ENCODE data around the gene GDPD5. TPM values are rescaled to one million over a fixed set of nuclear protein-coding genes. Genes with fewer than 3 reads are reported as not detected.

GDPD5 gene
- total RNA-seq, 1 experiment from 2014 or later = 28.6 TPM

GRCh38 chr11:75470476-75471080 is 55.2 kb downstream of the GDPD5 start:
- H3K4me3 Mint-ChIP-seq (ENCODE audit: unreplicated experiment) = no peak overlapping the region
- intact Hi-C loops (cut with micrococcal nuclease; ENCODE audit: unreplicated experiment) = no loop called here
- Histone ChIP-seq H3K27me3 (replicated peaks; ENCODE audit: control insufficient read depth, insufficient read depth, low read length) (no peaks in the 10 kb centered on the region), H3K36me3 (ENCODE audit: control insufficient read depth, insufficient read depth, low read length) (no peaks in the 10 kb centered on the region), H3K4me3 (ENCODE audit: low read depth, low read length) (no peak overlapping the region), H3K9me3 (no peaks in the 10 kb centered on the region), H3K4me1 (peaks cover 7% of the 10 kb centered on the region)
- H3K9me3 Mint-ChIP-seq (ENCODE audit: unreplicated experiment) = no peaks in the 10 kb centered on the region
- H3K27me3 Mint-ChIP-seq (ENCODE audit: insufficient read depth, unreplicated experiment) = no peaks in the 10 kb centered on the region
- H3K36me3 Mint-ChIP-seq (ENCODE audit: insufficient read depth, unreplicated experiment) = no peaks in the 10 kb centered on the region
- H3K27ac Mint-ChIP-seq (ENCODE audit: unreplicated experiment) = no peak overlapping the region
- DNase-seq = no peak
- BruUV-seq (replicated peaks) = no TSS peak
- TF ChIP-seq CTCF (IDR thresholded peaks at IDR 0.05; ENCODE audit: insufficient read depth in 1 of 2, low read depth in 1 of 2, low read length in 1 of 2, severe bottlenecking in 1 of 2, unreplicated experiment in 1 of 2) = no peak
- POLR2A ChIA-PET = no interaction called here
- CTCF ChIA-PET = interaction anchor here (0.5 to 1.3 kb wide), 2 partner anchors 19 to 196 kb away, joined by 3 read pairs; no protein-coding TSS in a partner anchor
- peaks cover 8% of the 10 kb centered on the region for H3K4me1 Mint-ChIP-seq (ENCODE audit: low read depth, unreplicated experiment)

- H3K27me3 Mint-ChIP-seq (ENCODE audit: insufficient read depth, unreplicated experiment) = no peaks in the 10 kb centered on the region
- Histone ChIP-seq H3K27me3 (replicated peaks; ENCODE audit: control insufficient read depth, insufficient read depth, low read length) (no peaks in the 10 kb centered on the region), H3K9me3 (no peaks in the 10 kb centered on the region), H3K4me3 (ENCODE audit: low read depth, low read length) (no peak overlapping the region), H3K36me3 (ENCODE audit: control insufficient read depth, insufficient read depth, low read length) (no peaks in the 10 kb centered on the region), H3K4me1 (peaks cover under 1% of the 10 kb centered on the region)
- no peak overlapping the region for H3K27ac Mint-ChIP-seq (ENCODE audit: unreplicated experiment)
- BruUV-seq (replicated peaks) = no TSS peak
- no peaks in the 10 kb centered on the region for H3K36me3 Mint-ChIP-seq (ENCODE audit: insufficient read depth, unreplicated experiment)
- H3K4me1 Mint-ChIP-seq (ENCODE audit: low read depth, unreplicated experiment) = peaks cover 9% of the 10 kb centered on the region
- intact Hi-C loops (cut with micrococcal nuclease; ENCODE audit: unreplicated experiment) = no loop called here
- no peak overlapping the region for H3K4me3 Mint-ChIP-seq (ENCODE audit: unreplicated experiment)
- DNase-seq = no peak
- CTCF ChIA-PET = interaction anchor here (1.3 kb wide), 1 partner anchor 19 kb away, joined by 3 read pairs; no protein-coding TSS in a partner anchor
- POLR2A ChIA-PET = no interaction called here
- TF ChIP-seq CTCF (IDR thresholded peaks at IDR 0.05; ENCODE audit: insufficient read depth in 1 of 2, low read depth in 1 of 2, low read length in 1 of 2, severe bottlenecking in 1 of 2, unreplicated experiment in 1 of 2) = no peak
- H3K9me3 Mint-ChIP-seq (ENCODE audit: unreplicated experiment) = no peaks in the 10 kb centered on the region
These were observed 55.8 kb downstream of the GDPD5 start for GRCh38 chr11:75469785-75470405.

GRCh38 chr11:75468534-75469340 is 57.0 kb downstream of the GDPD5 start:
- DNase-seq = no peak
- TF ChIP-seq CTCF (IDR thresholded peaks at IDR 0.05; ENCODE audit: insufficient read depth in 1 of 2, low read depth in 1 of 2, low read length in 1 of 2, severe bottlenecking in 1 of 2, unreplicated experiment in 1 of 2) = no peak
- H3K4me3 ChIP-seq (ENCODE audit: low read depth, low read length) = no peak overlapping the region
- BruUV-seq (replicated peaks) = no TSS peak
- H3K4me1 Mint-ChIP-seq (ENCODE audit: low read depth, unreplicated experiment) = peaks cover 13% of the 10 kb centered on the region
- H3K27me3 ChIP-seq (replicated peaks; ENCODE audit: control insufficient read depth, insufficient read depth, low read length) = no peaks in the 10 kb centered on the region
- peaks cover 2% of the 10 kb centered on the region for H3K36me3 Mint-ChIP-seq (ENCODE audit: insufficient read depth, unreplicated experiment)
- no peaks in the 10 kb centered on the region for H3K9me3 ChIP-seq
- no peaks in the 10 kb centered on the region for H3K9me3 Mint-ChIP-seq (ENCODE audit: unreplicated experiment)
- no peaks in the 10 kb centered on the region for H3K36me3 ChIP-seq (ENCODE audit: control insufficient read depth, insufficient read depth, low read length)
- intact Hi-C loops (cut with micrococcal nuclease; ENCODE audit: unreplicated experiment) = no loop called here
- no peaks in the 10 kb centered on the region for H3K27me3 Mint-ChIP-seq (ENCODE audit: insufficient read depth, unreplicated experiment)
- POLR2A ChIA-PET = no interaction called here
- H3K4me1 ChIP-seq = peaks cover 4% of the 10 kb centered on the region
- no peak overlapping the region for H3K4me3 Mint-ChIP-seq (ENCODE audit: unreplicated experiment)
- H3K27ac Mint-ChIP-seq (ENCODE audit: unreplicated experiment) = no peak overlapping the region
- CTCF ChIA-PET = interaction anchor here (1.3 kb wide), 1 partner anchor 18 kb away, joined by 3 read pairs; no protein-coding TSS in a partner anchor

All from Caco-2 (cell line).